Skeletal muscle tissue (tissue), 4 donors: ENCODE data around the gene TCF12. TPM values are rescaled to one million over a fixed set of nuclear protein-coding genes. Genes with fewer than 3 reads are reported as not detected.
"Not testable (repeated sequence)": the region's sequence is repeated elsewhere in the genome, so short reads cannot be mapped to it uniquely, and the experiment has no call there.

ENCODE experiments used
- H3K27ac ChIP-seq: one replicate; pipeline ENCODE4 v1.7.0; 2013; ENCODE audit warnings: mild to moderate bottlenecking, low read depth, low read length, inconsistent platforms
- H3K27me3 ChIP-seq, 3 donors: one replicate each; pipeline ENCODE4 v1.7.0; 2013; ENCODE audit warnings: low read length in 3 of 3; ENCODE audit not compliant: control insufficient read depth in 3 of 3, insufficient read depth in 3 of 3
- H3K36me3 ChIP-seq, 3 donors: one replicate each; pipeline ENCODE4 v1.7.0; 2013; ENCODE audit warnings: low read length in 3 of 3; ENCODE audit not compliant: control insufficient read depth in 3 of 3, insufficient read depth in 3 of 3
- H3K4me1 ChIP-seq, 3 donors: one replicate each; pipeline ENCODE4 v1.7.0; 2013; ENCODE audit warnings: low read length in 3 of 3, mild to moderate bottlenecking in 3 of 3; ENCODE audit not compliant: control insufficient read depth in 3 of 3, insufficient read depth in 3 of 3
- H3K4me3 ChIP-seq, 3 donors: one replicate each; pipeline ENCODE4 v1.7.0; 2013; ENCODE audit warnings: low read length in 3 of 3
- H3K9ac ChIP-seq, 3 donors: one replicate each; pipeline ENCODE4 v1.7.0; 2013; ENCODE audit warnings: low read length in 3 of 3, mild to moderate bottlenecking in 3 of 3, moderate library complexity in 2 of 3, low read depth in 1 of 3
- H3K9me3 ChIP-seq, 3 donors: one replicate each; pipeline ENCODE4 v1.7.0; 2013; ENCODE audit warnings: low read length in 3 of 3; ENCODE audit not compliant: control insufficient read depth in 3 of 3
- total RNA-seq: library from RNA; depleted of rRNA; stranded (reverse); fragments of >200 nt; gene quantifications from one replicate; pipeline ENCODE4 v1.2.3, GENCODE V29; 2014
- donor health status: Osteomylitis.

The TCF12 gene
- total RNA-seq, 1 donor from 2014 or later, result 136 TPM

- Histone ChIP-seq H3K27ac (no peak overlapping the region), H3K4me3 (no peak overlapping the region), H3K9me3 (no peaks in the 10 kb centered on the region), H3K36me3 (no peaks in the 10 kb centered on the region), H3K9ac (no peak overlapping the region), H3K4me1 (peaks cover 0 to 2% (median 0%) of the 10 kb centered on the region in 3 donors), H3K27me3 (no peaks in the 10 kb centered on the region)
Measured at GRCh38 chr15:56942118-56942517, 23.7 kb downstream of the TCF12 start.

GRCh38 chr15:56943403-56943802, 25.0 kb downstream of the TCF12 start:
- peak overlapping the region in 1 of 3 donors; percentile 40 for H3K9ac ChIP-seq
- H3K27ac ChIP-seq, result no peak overlapping the region
- H3K36me3 ChIP-seq, result no peaks in the 10 kb centered on the region
- H3K27me3 ChIP-seq, result no peaks in the 10 kb centered on the region
- peaks cover 0 to 2% (median under 1%) of the 10 kb centered on the region in 3 donors for H3K4me1 ChIP-seq
- no peak overlapping the region for H3K4me3 ChIP-seq
- H3K9me3 ChIP-seq, result no peaks in the 10 kb centered on the region

DNA sequence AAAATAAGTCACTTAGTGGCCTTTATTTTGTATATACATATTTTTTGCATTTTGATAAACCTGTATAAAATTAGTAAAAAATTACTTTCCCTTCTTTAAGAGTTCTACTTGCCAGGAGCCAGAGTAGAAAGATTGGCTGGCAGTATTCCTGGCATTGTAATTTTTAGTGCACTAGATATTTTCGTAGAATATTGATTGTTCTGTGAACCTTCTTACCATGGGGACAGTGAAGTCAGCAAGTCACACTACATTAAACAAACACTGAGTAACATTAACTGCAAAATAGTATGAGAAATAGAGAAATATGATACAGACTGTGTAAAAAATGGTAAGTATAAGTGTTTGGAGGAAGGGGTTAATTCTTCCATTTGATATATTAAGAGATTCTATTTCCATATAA, 26.0 kb downstream of the TCF12 start:
- Histone ChIP-seq H3K4me3 (no peak overlapping the region), H3K9me3 (no peaks in the 10 kb centered on the region), H3K9ac (no peak overlapping the region), H3K36me3 (no peaks in the 10 kb centered on the region), H3K27me3 (no peaks in the 10 kb centered on the region), H3K27ac (no peak overlapping the region), H3K4me1 (peaks cover 0 to 4% (median 1%) of the 10 kb centered on the region in 3 donors)

DNA sequence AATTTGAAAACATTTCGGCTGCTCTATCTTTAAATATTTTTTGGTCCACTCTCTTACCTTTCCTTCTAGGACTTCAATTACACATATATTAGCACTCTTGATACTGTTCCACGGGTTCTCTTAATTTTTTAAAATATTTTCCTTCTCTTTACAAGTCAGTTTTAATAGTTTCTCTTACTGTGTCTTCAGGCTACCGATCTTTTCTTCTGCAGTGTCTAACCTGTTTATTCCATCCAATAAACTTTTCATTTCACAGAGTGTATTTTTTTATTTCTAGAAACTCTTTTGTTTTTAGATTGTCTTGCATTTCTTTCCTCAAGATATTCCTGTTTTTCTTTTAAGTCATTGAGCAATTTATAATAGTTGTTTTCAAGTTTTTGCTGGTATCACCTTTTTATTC, 27.7 kb downstream of the TCF12 start:
- H3K4me3 ChIP-seq, result no peak overlapping the region
- H3K9ac ChIP-seq, result no peak overlapping the region
- H3K4me1 ChIP-seq, result peaks cover 0 to 4% (median 0%) of the 10 kb centered on the region in 3 donors
- H3K27me3 ChIP-seq, result no peaks in the 10 kb centered on the region
- no peaks in the 10 kb centered on the region for H3K36me3 ChIP-seq
- H3K27ac ChIP-seq, result no peak overlapping the region
- H3K9me3 ChIP-seq, result no peaks in the 10 kb centered on the region

- H3K27me3 ChIP-seq, result no peaks in the 10 kb centered on the region
- no peak overlapping the region for H3K27ac ChIP-seq
- no peaks in the 10 kb centered on the region for H3K36me3 ChIP-seq
- peaks cover 0 to 4% (median 0%) of the 10 kb centered on the region in 3 donors for H3K4me1 ChIP-seq
- no peak overlapping the region for H3K9ac ChIP-seq
- H3K9me3 ChIP-seq, result no peaks in the 10 kb centered on the region
- H3K4me3 ChIP-seq, result no peak overlapping the region
Measured at GRCh38 chr15:56948000-56948763, 29.7 kb downstream of the TCF12 start.

GRCh38 chr15:56948764-56949101, 30.3 kb downstream of the TCF12 start:
- Histone ChIP-seq H3K27ac (no peak overlapping the region), H3K36me3 (no peaks in the 10 kb centered on the region), H3K4me1 (peaks cover 0 to 4% (median 0%) of the 10 kb centered on the region in 3 donors), H3K9me3 (no peaks in the 10 kb centered on the region), H3K4me3 (no peak overlapping the region), H3K27me3 (no peaks in the 10 kb centered on the region), H3K9ac (no peak overlapping the region)

- H3K36me3 ChIP-seq, result no peaks in the 10 kb centered on the region
- H3K9me3 ChIP-seq, result no peaks in the 10 kb centered on the region
- no peak overlapping the region for H3K27ac ChIP-seq
- no peak overlapping the region for H3K4me3 ChIP-seq
- peaks cover 0 to 4% (median 0%) of the 10 kb centered on the region in 3 donors for H3K4me1 ChIP-seq
- H3K9ac ChIP-seq, result no peak overlapping the region
- H3K27me3 ChIP-seq, result no peaks in the 10 kb centered on the region
Measured at GRCh38 chr15:56950979-56951378, 32.5 kb downstream of the TCF12 start.

- H3K4me3 ChIP-seq, result no peak overlapping the region
- H3K4me1 ChIP-seq, result peaks cover 0 to under 1% (median 0%) of the 10 kb centered on the region in 3 donors
- no peak overlapping the region for H3K9ac ChIP-seq
- H3K27me3 ChIP-seq, result no peaks in the 10 kb centered on the region
- peaks cover 0 to 3% (median 0%) of the 10 kb centered on the region in 3 donors for H3K9me3 ChIP-seq
- no peak overlapping the region for H3K27ac ChIP-seq
- no peaks in the 10 kb centered on the region for H3K36me3 ChIP-seq
Measured at GRCh38 chr15:56953790-56954189, 35.3 kb downstream of the TCF12 start.

DNA sequence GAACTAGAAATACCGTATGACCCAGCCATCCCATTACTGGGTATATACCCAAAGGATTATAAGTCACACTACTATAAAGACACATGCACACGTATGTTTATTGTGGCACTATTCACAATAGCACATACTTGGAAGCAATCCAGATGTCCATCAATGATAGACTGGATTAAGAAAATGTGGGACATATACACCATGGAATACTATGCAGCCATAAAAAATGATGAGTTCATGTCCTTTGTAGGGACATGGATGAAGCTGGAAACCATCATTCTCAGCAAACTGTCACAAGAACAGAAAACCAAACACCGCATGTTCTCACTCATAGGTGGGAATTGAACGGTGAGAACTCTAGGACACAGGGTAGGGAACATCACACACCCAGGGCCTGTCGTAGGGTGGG, 36.6 kb downstream of the TCF12 start:
- not testable (repeated sequence) for H3K36me3 ChIP-seq, H3K9ac ChIP-seq, H3K9me3 ChIP-seq, H3K4me3 ChIP-seq, H3K27me3 ChIP-seq, H3K4me1 ChIP-seq, H3K27ac ChIP-seq

DNA sequence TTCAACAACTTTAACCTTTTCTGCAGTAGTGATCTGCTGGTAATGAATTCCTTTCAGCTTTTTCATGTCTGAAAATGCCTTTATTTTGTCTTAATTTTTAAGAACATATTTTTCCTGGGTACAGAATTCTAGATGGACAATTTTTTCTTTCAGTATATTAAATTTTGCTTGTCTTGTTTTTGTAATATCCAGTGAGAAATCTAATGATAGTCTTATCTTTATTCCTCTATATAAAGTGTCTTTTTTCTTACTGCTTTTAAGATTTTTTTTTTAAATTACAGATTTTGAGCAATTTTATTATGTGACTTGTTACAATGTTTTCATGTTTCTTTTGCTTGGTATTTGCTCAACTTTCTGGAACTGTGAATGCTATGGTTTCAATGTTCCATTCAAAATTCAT, 38.1 kb downstream of the TCF12 start:
- Histone ChIP-seq H3K27me3 (no peaks in the 10 kb centered on the region), H3K27ac (no peak overlapping the region), H3K36me3 (no peaks in the 10 kb centered on the region), H3K9ac (no peak overlapping the region), H3K9me3 (peaks cover 0 to 3% (median 0%) of the 10 kb centered on the region in 3 donors), H3K4me1 (no peaks in the 10 kb centered on the region), H3K4me3 (no peak overlapping the region)
